NCI-H82 treated with DMSO at 0.1 percent for 48 hours (cell line): ENCODE data around the gene ATP6V0A4.
"Not testable (repeated sequence)": the region's sequence is repeated elsewhere in the genome, so short reads cannot be mapped to it uniquely, and the experiment has no call there.

Experiments
- DNase-seq: peaks from one replicate; lab custom pipeline; 2025; ENCODE audit not compliant: unreplicated experiment; lab: John Stamatoyannopoulos, UW

The ATP6V0A4 gene

DNA sequence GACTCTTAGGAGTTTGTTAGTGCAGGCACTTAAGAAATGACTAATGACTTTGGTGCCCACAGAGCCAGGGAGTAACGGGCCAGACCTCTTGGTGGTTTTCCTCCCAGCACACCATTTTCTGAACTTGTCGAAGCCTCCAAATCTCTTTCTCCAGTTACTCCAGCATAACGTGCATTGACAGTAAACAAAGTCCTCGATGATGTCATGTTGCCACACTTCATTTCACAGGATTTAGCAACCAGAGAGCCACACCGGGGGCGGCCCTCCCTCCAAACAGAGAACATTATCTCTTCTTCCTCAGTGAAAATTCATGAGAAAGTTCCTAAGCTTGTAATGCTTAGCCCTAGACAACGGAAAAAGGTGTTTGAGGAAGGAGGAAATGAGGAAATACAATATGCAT lies 92.8 kb downstream of the ATP6V0A4 start:
- no peak for DNase-seq

DNA sequence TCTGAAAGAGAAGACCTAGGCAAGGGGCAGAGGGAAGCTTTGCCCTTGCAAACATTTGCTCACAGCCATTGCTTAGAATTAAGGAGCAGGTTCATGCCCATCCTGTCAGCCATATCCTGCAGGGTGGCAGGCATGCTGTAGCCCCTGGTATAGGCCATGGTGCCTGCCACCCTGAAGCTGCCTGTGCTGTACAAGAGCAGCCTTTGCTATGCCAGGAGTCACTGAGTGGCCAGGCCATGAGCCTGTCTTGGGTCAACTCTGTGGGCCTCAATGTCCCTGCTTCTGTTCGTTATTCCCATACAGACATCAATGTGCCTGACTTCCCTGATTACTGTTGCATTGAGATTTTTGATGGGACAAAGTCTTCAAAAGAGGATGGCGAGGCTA lies 96.5 kb downstream of the ATP6V0A4 start:
- DNase-seq, result no peak

DNA sequence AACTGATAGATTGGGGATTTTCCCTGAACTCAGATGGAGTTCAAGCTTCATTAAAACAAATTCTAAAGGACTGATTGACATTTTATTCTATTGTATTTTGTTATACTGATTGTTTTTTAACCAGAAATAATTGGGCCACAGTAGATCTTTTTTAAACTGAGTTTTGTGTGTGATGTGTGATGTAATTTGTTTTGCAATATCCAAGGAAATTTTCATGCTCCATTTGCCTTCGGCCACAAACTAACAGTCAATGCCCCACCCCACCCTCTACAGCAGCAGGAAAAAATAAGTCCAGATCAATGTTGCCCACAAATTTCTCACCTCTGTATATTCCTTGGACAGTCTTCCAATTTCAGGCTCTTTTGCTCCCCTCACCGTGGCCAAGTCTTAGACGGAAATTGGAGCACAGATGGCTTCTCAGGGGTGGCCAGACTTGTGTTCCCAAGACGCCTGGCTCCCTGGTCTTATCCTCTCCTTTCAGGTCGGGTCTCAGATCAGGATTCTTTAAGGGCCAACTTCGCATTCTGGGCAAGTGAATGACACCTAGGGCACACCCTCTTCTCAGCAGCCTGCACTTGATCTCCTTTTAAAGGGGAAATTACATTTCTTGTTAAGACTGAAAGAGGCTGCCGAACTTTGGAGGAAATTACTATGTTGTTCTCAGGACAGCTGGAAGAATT lies 97.0 kb downstream of the ATP6V0A4 start, which contains the start of gene SVOPL:
Gene SVOPL, minus strand, starts transcription at position 506 of the 680 bp plus-strand sequence. CDS start 22,317 bp downstream, outside the sequence.
- no peak for DNase-seq

DNA sequence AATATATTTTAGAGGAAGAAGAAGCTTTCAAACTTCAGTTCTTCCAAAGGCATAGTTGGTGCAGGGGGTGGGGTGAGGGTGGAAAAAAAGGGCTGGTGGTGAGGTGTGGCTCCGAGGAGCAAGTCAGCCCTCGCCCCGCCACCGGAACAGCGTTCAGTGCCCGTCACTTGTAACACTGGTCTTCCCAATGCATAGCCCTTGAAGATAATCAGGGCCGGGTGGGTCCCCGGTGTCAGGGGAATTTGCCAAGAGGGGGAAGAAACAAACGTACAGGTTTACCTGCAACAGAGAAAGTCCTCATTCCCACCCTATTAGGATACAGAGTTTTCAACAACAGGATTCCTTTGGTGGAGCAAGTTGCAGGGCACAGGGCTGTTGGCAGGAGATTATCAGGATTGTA lies 98.3 kb downstream of the ATP6V0A4 start:
- DNase-seq, result no peak

DNA sequence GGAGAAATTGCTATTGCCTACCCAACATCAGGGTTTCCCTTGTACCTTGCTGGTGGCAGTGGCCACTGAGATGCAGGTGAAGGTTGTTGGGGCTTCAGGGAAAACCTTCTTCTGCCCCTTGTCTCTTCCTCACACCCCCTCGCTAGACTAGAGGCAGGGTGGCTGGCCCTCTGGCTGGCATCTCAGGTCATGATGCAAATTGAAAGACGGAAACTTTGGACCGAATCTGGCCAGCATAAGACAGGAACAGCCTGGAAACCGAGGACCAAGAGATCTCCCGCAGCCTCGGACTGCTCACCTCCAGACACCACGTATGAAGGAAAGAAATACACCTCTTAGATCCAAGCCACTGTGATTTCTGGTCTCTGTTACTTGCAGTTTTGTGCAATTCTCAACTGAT lies 99.7 kb downstream of the ATP6V0A4 start:
- no peak for DNase-seq

DNA sequence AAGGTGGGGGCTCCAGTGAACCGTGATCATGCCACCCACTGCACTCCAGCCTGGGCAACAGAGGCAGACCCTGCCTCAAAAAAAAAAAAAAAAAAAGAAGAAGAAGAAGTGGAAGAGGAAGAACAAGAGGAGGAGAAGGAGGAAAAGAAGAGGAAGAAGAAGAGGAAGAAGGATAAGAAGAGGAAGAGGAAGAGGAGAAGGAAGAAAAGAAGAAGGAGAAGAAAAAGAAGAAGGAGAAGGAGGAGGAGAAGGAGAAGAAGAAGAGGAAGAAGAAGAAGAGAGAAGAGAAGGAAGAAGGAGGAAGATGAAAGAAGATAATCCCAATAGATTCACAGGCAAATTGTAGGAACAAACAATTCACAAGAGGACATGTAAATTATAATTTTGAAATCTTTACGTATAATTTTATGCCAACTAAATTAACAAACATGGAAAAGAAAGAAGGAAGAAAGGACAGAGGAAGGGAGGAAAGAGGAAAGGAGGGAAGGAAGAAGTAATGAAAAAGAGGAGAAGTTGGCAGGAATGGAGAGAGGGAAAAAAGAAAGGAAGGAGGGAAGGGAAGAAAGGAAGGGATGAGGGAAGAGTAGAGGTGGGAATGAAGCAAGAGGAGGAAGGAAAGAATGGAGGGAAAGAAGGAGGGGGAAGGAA lies 100.3 kb downstream of the ATP6V0A4 start:
- DNase-seq, result no peak

DNA sequence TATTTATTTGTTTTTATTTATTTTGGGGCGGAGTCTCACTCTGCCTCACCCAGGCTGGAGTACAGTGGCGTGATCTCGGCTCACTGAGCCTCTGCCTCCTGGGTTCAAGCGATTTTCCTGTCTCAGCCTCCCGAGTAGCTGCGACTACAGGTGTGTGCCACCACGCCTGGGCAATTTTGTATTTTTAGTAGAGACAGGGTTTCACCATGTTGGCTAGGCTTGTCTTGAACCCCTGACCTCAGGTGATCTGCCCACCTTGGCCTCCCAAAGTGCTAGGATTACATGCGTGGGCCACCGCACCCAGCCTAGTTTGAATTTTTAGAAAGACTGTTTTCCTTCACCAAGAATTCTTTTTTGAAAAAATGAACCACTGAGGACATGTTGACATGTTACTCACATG lies 102.2 kb downstream of the ATP6V0A4 start:
- DNase-seq, result not testable (repeated sequence)

DNA sequence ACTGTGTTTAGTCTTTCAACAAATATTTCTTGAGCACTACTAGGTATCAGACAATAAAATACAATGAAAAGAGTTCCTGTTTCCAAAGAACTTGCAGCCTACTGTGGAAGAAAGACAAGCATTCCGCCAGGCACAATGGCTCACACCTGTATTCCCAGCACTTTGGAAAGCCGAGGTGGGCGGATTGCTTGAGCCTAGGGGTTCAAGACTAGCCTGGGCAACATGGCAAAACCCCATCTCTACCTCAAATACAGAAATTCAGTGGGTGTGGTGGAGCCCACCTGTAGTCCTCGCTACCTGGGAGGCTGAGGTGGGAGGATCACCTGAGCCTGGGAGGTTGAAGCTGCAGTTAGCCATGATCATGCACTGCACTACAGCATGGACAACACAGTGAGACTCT lies 102.9 kb downstream of the ATP6V0A4 start:
- DNase-seq, result no peak

DNA sequence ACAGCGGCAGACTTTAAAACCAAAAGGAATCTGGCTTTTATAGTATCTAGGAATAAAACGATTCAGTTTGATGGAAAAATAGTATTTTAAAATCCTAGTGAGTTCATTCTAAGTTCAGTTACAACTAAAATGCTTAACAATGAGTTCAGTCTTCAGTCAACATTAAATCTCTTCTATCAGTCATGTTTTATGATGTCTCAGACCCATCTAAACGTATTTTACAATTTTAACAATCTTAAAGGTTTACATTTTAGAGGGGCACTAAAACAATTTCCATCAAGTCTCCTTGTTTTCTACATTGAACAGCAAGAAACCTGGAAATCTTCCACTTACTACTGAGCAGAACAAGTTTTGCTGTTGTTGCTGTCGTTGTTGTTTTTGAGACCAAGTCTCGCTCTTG lies 106.8 kb downstream of the ATP6V0A4 start:
- DNase-seq, result no peak

DNA sequence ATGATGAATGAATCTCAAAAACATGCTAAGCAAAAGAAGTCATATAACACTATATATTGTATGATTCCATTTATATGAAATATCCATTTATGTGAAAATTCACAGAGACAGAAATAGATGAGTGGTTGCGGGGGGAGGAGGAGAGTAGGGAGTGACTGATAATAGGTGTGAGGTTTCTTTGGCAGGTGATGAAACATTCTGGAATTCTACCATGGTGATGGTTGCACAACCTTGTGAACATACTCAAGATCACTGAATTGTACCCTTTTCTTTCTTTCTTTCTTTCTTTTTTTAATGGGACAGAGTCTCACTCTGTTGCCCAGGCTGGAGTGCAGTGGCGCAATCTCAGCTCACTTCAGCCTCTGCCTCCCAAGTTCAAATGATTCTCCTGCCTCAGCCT lies 107.5 kb downstream of the ATP6V0A4 start:
- no peak for DNase-seq

DNA sequence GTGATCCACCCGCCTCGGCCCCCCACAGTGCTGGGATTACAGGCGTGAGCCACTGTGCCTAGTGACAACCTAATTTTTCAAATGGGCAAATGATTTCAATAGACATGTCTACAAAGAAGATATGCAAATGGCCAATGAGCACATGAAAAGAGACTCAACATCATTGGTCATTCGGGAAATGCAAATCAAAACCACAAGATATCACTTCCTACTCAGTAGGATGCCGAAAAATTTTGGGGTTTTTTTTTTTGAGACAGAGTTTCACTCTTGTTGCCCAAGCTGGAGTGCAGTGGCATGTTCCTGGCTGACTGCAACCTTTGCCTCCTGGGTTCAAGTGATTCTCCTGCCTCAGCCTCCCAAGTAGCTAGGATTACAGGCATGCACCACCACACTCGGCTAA lies 110.0 kb downstream of the ATP6V0A4 start:
- not testable (repeated sequence) for DNase-seq

DNA sequence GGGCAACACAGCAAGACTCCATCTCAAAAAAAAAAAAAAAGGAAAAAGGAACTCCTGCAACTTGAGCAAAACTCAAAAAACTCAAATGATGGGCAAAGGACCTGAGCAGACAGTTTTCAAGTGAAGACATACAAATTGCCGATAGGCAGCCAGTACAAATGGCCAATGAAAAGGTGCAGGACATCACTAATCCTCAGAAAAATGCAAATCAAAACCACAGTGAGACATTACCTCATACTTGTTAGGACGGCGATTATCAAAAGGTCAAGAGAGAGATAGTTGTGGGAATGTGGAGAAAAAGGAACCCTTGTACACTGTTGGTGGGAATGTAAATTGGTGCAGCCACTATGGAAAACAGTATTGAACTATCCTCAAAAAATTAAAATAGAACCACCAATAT lies 113.7 kb downstream of the ATP6V0A4 start:
- DNase-seq, result no peak

DNA sequence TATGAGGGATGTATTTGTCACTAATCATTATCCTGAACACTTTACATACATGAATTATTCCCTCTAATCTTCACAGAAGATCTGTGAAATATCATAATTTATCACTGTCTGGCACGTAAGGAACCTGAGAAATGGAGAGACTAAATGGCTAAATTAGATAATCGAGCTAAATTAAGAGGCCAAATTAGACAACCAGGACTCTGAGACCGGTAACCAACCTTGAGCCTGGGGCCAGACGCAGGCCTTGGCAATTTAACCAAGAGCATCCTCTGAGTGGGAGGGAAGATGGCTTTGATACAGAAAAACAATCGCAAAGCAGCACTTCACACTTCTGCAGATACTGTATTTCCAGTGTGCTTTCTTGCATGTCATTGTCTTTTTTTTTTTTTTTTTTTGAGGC lies 118.2 kb downstream of the ATP6V0A4 start:
- no peak for DNase-seq

DNA sequence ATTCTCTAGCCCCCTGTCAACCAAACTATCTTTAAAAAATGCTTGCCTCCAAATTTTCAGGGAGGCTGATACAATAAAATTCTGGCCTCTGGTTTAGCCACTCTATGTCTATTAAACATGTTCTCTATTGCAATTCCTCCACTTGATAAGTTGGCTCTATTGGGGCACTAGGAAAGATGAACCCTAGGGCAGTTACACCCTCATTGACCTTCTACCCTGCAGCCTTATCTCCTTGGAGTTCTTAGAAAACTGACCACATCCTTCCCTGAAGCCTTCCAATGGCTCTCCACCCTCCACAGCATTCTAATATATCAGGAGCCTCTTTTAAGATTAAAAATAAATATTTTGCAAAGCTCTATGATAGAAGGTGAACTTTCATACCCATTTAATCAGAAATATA lies 127.4 kb downstream of the ATP6V0A4 start:
- DNase-seq, result no peak

DNA sequence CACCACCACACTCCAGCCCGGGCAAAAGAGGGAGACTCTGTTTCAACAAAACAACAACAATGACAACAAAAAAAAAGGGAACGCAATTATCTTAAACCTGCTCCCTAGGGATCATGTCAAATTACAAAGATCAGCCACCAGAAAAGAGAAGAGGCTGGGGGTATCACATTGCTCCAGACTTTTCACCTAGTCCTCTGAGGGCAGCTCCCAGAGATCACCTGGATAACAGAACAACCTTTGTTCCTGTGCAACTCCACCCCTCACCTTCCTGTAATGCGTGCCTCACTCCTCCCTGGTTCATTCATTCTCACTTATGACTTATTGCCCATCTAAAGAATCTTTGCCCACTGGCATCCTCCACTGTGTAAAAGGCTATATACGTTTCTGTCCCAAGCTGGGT lies 128.6 kb downstream of the ATP6V0A4 start:
- DNase-seq, result no peak

DNA sequence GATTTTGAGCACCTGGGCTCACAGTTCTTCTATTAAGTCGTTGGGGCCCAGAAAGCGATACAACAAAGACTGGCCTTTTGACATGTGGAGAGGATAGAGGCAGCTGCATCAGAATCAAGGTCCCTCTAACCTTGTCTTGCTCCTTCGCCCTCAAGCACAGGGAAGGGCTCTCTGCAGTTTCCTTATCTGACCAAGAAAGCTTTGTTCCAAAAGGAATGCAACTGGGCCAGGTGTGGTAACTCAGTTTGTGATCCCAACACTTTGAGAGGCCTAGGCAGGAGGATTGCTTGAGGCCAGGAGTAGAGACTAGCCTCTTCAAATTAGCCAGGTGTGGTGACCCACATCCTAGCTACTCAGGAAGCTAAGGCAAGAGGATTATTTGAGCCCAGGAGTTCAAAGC lies 129.1 kb downstream of the ATP6V0A4 start:
- DNase-seq, result no peak

DNA sequence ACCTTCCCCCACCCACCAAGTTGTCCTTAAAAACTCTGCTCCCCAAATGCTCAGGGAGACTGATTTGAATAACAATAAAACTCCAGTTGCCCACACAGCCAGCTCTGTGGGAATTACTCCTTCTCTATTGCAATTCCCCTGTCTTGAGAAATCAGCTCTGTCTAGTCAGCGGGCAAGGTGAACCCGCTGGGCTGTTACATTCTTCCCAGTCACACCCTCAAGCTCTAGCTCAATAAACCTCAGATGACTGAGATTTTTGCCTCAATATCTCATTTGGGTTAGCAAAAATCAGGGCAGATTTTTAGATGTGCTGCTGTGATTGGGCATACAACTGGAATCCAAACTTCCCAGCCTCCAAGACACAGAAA lies 129.8 kb downstream of the ATP6V0A4 start:
- no peak for DNase-seq

DNA sequence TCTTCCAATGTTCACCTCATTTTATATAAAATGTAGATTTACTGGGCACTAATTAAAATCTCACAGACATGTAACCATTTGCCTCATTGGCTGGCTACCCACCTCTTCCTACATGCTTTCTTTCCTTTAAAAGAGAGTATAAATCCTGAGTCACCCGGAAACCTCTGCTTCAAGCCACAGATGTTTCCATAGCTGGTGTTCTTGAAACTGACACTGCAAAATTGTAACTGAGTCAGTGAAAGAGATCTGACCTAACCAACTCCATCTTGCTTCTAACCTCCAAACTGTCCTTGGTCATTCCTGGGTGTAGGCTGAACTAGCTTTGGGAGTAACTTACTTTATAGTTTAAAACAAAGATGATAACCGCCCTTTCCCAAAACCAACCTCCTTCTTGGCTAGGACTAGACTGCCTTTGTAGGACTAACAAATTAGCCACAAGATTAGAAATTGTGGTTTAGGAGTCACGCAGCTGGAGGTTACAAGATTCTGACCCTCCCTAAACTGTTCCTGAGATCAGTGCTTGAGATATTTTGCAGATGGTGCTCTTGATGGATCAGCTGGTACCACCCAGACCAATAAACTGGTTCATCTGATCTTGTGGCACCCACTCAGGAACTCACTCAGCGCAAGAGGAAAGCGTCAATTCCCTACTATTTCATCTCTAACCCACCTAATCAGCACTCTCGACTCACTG lies 130.3 kb downstream of the ATP6V0A4 start:
- no peak for DNase-seq

DNA sequence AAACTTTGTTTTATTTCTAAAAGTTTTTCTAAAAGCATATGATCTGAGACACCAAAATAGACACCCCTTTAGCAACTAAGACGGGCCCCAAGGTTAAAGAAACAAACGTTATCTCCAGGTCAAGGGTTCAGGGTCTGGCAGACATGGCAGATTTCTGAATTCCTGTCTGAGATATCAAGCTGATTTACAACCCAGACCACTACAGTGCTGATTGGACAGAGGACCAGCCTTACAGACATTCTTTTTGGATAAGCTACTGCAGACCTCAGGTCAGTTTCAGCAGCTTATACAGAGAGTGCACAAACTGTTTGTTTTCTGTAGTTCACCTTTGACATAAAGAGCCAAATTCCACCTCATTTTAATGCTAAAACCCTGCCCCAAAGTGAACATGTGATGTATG lies 131.6 kb downstream of the ATP6V0A4 start:
- DNase-seq, result no peak

DNA sequence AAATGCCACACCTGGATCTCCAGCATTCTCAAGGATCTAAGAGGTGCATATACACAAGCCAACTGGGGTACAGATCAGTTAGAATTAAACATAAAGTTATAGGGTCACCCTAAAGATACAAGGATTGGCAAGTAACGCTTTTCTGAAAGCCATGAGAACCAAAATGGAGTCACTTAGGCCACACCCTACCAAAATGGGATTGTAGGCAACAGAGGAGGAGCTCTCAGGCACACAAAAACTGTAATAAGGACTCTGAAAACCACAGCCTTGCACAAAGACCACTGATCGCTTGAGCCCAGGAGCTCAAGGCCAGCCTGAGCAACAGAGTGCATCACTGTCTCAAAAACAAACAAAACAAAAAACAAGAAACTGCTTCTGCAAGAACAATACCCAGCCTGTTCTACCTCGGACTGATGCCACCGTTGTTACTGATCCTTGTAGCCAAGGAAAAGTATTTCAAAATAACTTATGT lies 132.3 kb downstream of the ATP6V0A4 start:
- DNase-seq, result no peak

DNA sequence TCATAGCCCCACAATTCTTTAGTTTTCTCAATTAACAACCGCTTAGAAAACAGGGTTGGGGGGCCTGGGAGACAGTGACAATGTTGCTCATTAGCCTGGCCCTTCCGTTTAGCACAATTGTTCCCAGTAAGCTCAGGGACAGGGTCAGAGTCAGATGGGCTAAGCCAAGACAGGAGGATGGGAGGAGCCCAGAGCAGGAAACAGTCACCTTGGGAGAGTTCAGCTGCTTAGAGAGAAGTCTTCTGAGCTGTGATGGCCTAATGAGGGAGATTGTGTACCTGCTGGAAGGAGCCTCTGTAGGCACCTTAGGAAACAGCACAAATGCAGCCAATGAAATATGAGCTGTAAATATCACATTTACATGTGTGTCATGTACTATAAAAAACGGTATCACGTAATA lies 132.7 kb downstream of the ATP6V0A4 start:
- DNase-seq, result no peak
